Esophagus muscularis mucosa (tissue), 4 donors: Measurements from ENCODE around the gene NOX3. TPM values are rescaled to one million over a fixed set of nuclear protein-coding genes. Genes with fewer than 3 reads are reported as not detected.

ENCODE experiments used
- DNase-seq: peaks from one replicate; pipeline ENCODE4 v3.0.0-alpha.2; 2017; ENCODE audit errors: extremely low spot score
- H3K27ac ChIP-seq, 4 donors: fragments of 200-600 bp; sonication (generic); replicated peaks in 1 of 4; 1 replicate in 3 of 4; 2 replicates in 1 of 4; pipeline ENCODE4 v1.5.1; 2016 to 2019; ENCODE audit warnings: mild to moderate bottlenecking in 1 of 4
- H3K27me3 ChIP-seq, 4 donors: fragments of 200-600 bp; sonication (generic); one replicate each; pipeline versions ENCODE4 v1.5.1 to v1.6.0; 2016 to 2019
- H3K36me3 ChIP-seq, 4 donors: fragments of 200-600 bp; sonication (generic); one replicate each; pipeline ENCODE4 v1.5.1; 2016 to 2019
- H3K4me1 ChIP-seq, 4 donors: fragments of 200-600 bp; sonication (generic); one replicate each; pipeline ENCODE4 v1.5.1; 2016 to 2019
- H3K4me3 ChIP-seq, 4 donors: fragments of 200-600 bp; sonication (generic); 1 replicate in 2 of 4; 2 replicates in 2 of 4; pipeline ENCODE4 v1.5.1; 2016 to 2019; ENCODE audit warnings: mild to moderate bottlenecking in 4 of 4, moderate library complexity in 1 of 4
- H3K9me3 ChIP-seq, 4 donors: fragments of 200-600 bp; sonication (generic); 1 replicate in 3 of 4; 2 replicates in 1 of 4; pipeline ENCODE4 v1.5.1; 2016 to 2019
- EP300 ChIP-seq: sonication (generic); formaldehyde crosslinking; IDR thresholded peaks from one replicate; pipeline ENCODE4 v1.6.1; 2017; ENCODE audit warnings: antibody characterized with exemption
- POLR2A ChIP-seq: fragments of 450-650 bp; IDR thresholded peaks from one replicate; pipeline ENCODE4 v1.6.1; 2017; ENCODE audit warnings: antibody characterized with exemption, moderate library complexity, mild to moderate bottlenecking, low read depth
- POLR2AphosphoS5 ChIP-seq, 2 donors: sonication (generic); formaldehyde crosslinking; IDR thresholded peaks; one replicate each; pipeline ENCODE4 v1.6.1; 2017; ENCODE audit warnings: antibody characterized with exemption in 2 of 2
- WGBS: methylation state at CpG from one replicate; pipeline ENCODE4 v1.1.5; 2018; 5-methylcytosine and 5-hydroxymethylcytosine counted together
- intact Hi-C: fragments of 100-400 bp; cut with DNase I; formaldehyde crosslinking; loops from one replicate; pipeline ENCODE4 v1.15.1; 2023
- total RNA-seq, 4 donors: library from RNA; depleted of rRNA; stranded (reverse); fragments of >200 nt; gene quantifications; one replicate each; pipeline versions ENCODE4 v1.1.0 to v1.2.1, GENCODE V29; 2016
- TF ChIP-seq, protein P1 (sequence below), 3 experiments: fragments of 200-600 bp in 2 of 3; fragments of 450-650 bp in 1 of 3; sonication (generic) in 2 of 3; IDR thresholded peaks; one replicate each; pipeline ENCODE4 v1.5.1; 2017 to 2019; ENCODE audit warnings: antibody characterized with exemption in 3 of 3, mild to moderate bottlenecking in 2 of 3, moderate library complexity in 1 of 3

NOX3 gene
- total RNA-seq, 4 donors from 2014 or later: not detected

DNA sequence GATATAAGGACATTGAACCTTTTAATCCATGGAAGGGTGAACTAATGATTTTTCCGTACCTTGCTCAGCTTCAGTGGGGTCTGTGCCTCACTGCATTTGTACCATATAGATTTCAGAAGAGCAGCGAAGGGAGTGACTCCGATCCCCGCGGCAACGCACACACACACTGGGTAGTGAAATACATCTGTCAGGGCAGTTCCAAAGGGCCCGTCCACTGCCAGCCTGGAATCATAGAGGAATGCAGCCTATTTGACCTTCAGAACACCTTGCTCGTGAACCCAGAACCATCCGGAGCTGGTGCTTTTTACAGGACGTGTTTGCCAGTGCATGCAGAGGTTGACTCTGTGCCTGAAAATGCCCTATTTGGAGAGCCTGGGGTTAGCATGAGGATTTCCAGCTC is 33.0 kb downstream of the NOX3 start:
- Histone ChIP-seq H3K27ac (no peak overlapping the region), H3K4me3 (no peak overlapping the region), H3K27me3 (no peaks in the 10 kb centered on the region), H3K36me3 (no peaks in the 10 kb centered on the region), H3K9me3 (no peaks in the 10 kb centered on the region), H3K4me1 (peaks cover 7 to 17% (median 16%) of the 10 kb centered on the region in 4 donors)
- intact Hi-C loops: no loop called here
- TF ChIP-seq, protein P1, sequence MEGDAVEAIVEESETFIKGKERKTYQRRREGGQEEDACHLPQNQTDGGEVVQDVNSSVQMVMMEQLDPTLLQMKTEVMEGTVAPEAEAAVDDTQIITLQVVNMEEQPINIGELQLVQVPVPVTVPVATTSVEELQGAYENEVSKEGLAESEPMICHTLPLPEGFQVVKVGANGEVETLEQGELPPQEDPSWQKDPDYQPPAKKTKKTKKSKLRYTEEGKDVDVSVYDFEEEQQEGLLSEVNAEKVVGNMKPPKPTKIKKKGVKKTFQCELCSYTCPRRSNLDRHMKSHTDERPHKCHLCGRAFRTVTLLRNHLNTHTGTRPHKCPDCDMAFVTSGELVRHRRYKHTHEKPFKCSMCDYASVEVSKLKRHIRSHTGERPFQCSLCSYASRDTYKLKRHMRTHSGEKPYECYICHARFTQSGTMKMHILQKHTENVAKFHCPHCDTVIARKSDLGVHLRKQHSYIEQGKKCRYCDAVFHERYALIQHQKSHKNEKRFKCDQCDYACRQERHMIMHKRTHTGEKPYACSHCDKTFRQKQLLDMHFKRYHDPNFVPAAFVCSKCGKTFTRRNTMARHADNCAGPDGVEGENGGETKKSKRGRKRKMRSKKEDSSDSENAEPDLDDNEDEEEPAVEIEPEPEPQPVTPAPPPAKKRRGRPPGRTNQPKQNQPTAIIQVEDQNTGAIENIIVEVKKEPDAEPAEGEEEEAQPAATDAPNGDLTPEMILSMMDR (IDR thresholded peaks at IDR 0.05): no peak
- TF ChIP-seq POLR2AphosphoS5 (IDR thresholded peaks at IDR 0.05) (no peak), POLR2A (no peak), EP300 (no peak)
- DNase-seq: no peak
- 96% methylated on average over 4 of the region's 10 CpGs for WGBS

DNA sequence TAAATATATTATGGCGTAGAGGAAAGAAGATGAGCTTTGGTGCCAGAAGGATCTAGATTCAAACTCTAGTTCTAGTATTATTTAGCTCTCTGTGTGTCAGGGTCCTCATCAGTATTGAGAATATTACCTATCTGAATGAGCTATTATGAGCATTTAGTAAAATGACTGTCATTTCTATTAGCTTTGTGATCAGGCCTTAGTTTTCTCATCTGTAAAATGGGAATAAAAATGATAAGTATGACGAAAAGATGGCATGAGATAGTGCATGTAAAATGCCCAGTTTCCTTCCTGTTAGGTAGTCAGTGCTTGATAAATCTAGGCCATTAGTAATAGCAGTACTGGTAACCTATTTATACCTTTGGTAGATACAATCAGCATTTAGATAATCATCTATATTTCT is 35.1 kb downstream of the NOX3 start:
- Histone ChIP-seq H3K27ac (no peak overlapping the region), H3K36me3 (no peaks in the 10 kb centered on the region), H3K9me3 (no peaks in the 10 kb centered on the region), H3K27me3 (no peaks in the 10 kb centered on the region), H3K4me1 (peaks cover 7 to 23% (median 20%) of the 10 kb centered on the region in 4 donors), H3K4me3 (no peak overlapping the region)
- no peak for DNase-seq
- TF ChIP-seq POLR2A (no peak), EP300 (no peak), POLR2AphosphoS5 (IDR thresholded peaks at IDR 0.05) (no peak)
- TF ChIP-seq, protein P1 (IDR thresholded peaks at IDR 0.05): no peak
- intact Hi-C loops: no loop called here
- WGBS: 97% methylated on average over 2 of the region's 2 CpGs

DNA sequence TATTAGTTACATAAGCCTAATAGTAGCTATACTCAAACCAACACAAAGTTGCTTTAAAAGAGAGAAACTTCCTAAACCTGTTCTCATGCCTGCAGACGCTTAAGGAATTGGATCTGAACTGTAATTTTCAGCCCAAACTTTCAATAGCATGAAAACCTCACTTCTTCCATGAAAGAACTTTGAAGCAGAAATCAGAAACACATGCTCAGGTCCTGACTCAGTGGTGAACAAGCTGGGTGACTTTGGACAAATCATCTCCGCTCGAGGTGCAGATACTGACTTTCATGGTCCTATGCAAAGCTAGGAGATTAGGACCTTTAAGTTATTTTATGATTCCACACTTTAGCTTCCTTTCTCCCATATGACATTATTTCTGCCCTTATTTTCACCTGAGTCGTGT is 36.5 kb downstream of the NOX3 start:
- TF ChIP-seq POLR2AphosphoS5 (IDR thresholded peaks at IDR 0.05) (no peak), POLR2A (no peak), EP300 (no peak)
- TF ChIP-seq, protein P1 (IDR thresholded peaks at IDR 0.05): no peak
- H3K36me3 ChIP-seq: no peaks in the 10 kb centered on the region
- H3K4me3 ChIP-seq: no peak overlapping the region
- intact Hi-C loops: no loop called here
- WGBS: 77% methylated on average over 4 of the region's 4 CpGs
- H3K27me3 ChIP-seq: no peaks in the 10 kb centered on the region
- no peak for DNase-seq
- no peak overlapping the region for H3K27ac ChIP-seq
- peaks cover 7 to 23% (median 20%) of the 10 kb centered on the region in 4 donors for H3K4me1 ChIP-seq
- H3K9me3 ChIP-seq: no peaks in the 10 kb centered on the region

DNA sequence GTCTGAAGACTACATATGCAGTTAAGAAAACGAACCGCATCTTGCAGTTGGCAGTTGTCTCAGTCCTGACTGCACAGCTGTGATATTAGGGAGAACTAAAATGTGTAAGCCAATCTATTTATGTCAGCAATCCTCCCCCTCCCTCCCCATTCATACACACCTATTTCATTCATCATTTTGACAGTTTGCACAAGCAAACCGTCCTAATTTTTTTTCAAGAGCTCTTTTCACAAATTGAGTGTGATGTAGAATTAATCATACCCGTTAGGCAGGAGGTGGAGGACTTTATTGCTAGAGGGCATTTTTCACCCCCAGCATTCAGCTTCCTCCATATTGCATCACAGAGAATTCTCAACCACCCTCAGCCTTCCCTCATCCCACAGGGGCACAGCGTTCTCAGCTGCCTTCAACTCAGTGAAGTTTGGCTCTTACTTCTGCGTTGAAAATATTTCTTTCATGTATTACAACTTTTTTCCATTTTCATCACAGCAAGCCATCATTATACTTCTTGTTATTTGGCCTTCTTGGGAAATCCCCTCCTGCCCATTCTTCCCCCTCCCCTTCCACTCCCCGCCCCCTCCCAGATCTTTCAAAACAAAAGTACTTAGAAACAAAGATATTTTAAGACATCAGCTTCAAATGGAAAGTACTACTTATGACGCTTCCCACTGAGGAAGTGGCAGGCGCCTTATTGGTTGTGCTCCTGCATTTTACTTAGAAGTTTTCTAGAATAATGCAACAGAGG is 37.5 kb downstream of the NOX3 start:
- Histone ChIP-seq H3K4me1 (peaks cover 7 to 23% (median 20%) of the 10 kb centered on the region in 4 donors), H3K36me3 (no peaks in the 10 kb centered on the region), H3K27me3 (no peaks in the 10 kb centered on the region), H3K9me3 (no peaks in the 10 kb centered on the region), H3K4me3 (peak overlapping the region; percentile 16 to 42 (median 30)), H3K27ac (peak overlapping the region; percentile 29 to 64 (median 48))
- TF ChIP-seq POLR2AphosphoS5 (IDR thresholded peaks at IDR 0.05): no peak
- no peak for TF ChIP-seq POLR2A
- no peak for TF ChIP-seq EP300
- TF ChIP-seq, protein P1 (IDR thresholded peaks at IDR 0.05): no peak
- intact Hi-C loops: no loop called here
- WGBS: 13% methylated on average over 9 of the region's 9 CpGs
- no peak for DNase-seq

DNA sequence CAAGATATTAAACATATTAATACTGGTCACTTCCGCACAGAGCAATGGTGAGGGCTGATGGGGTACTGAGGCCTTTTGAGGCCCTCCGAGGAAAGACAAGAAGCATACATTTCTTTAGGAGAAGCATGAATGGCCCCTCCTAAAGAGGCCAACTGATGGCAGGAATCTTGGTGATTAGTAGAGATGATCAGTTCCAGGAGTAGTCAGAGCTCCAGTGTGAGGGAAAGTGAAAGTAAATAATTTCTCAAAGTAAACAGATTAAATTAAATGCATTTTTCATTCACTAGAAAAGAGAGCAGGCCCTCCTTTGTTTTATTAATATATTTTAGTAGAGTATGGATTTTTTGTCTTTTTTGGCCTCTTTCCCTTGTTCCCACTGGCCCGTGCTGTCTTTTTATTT is 38.2 kb downstream of the NOX3 start:
- TF ChIP-seq POLR2A (no peak), POLR2AphosphoS5 (IDR thresholded peaks at IDR 0.05) (no peak), EP300 (no peak)
- TF ChIP-seq, protein P1 (IDR thresholded peaks at IDR 0.05): no peak
- Histone ChIP-seq H3K36me3 (no peaks in the 10 kb centered on the region), H3K27me3 (no peaks in the 10 kb centered on the region), H3K9me3 (no peaks in the 10 kb centered on the region), H3K27ac (peak overlapping the region in 3 of 4 donors; percentile 29 to 64 (median 56)), H3K4me3 (peak overlapping the region in 2 of 4 donors; percentile 24 to 35), H3K4me1 (peaks cover 7 to 23% (median 20%) of the 10 kb centered on the region in 4 donors)
- intact Hi-C loops: no loop called here
- WGBS: 70% methylated on average over 3 of the region's 3 CpGs
- DNase-seq: no peak
